AG09309 (cell line): Measurements from ENCODE around the gene HK1.
A peak's percentile ranks its signal among the peaks of the same experiment; 100 is the strongest.

Experiments used
- DNase-seq: peaks from one replicate; pipeline ENCODE4 v3.0.0-alpha.2; 2010; ENCODE audit warnings: low read depth
- H3K4me3 ChIP-seq: 2 replicates; pipeline ENCODE4 v1.5.1; 2011; ENCODE audit warnings: mild to moderate bottlenecking, low read depth, low read length, moderate library complexity; ENCODE audit not compliant: control insufficient read depth
- TF ChIP-seq, protein P1 (sequence below): IDR thresholded peaks from 2 replicates; pipeline ENCODE4 v1.5.1; 2011; ENCODE audit warnings: mild to moderate bottlenecking, low read depth, low read length, inconsistent platforms; ENCODE audit not compliant: insufficient read depth, control insufficient read depth; ENCODE audit errors: missing control alignments

HK1 gene

DNA sequence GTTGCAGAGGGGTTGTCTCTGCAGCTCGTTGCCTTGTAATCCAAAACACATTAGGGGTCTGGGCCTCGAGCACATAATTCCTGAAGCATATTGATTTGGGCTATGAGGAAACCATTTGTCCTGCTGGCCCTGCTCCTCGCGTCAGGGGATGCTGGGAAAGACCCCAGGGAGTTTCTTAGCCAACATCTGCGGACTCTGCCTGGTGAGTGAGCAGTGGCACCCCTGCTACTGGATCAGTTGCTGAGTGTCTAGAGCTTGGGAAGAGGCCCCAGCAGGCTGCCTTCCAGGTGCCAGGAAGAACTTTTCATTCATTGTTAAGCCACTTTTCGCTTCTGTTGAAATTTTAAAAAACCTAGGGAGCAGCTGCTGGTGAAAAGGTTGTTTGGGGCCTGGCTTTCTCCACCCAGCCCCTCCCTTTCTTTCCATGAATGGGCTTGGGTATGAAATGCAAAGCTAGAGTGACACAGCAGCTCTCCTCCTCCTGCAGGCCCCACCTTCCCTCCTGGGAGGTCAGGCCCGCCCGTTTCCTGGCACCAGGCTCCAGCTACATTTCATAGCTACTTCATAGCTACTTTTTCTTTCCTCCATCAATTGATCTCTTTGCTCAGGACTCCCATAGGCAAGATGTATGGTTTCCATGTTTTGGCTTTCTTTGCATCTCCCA is 111.7 kb downstream of the HK1 start:
- no peak overlapping the region for H3K4me3 ChIP-seq
- DNase-seq, result no peak

DNA sequence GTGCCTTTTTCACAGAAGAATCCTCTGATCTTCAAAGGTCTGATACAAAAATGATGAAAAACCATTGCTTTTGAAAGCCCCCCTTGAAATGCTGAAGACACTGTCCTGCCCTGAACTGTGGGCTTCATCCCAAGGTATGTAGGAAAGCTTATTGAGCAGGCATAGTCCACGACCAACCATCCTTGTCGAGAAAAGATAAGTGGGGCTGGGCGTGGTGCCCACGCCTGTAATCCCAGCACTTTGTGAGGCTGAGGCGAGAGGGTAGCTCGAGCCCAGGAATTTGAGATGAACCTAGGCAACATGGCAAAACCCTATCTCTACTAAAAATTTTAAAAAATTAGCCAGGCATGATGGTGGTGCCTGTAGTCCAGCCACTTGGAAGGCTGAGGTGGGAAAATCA is 112.9 kb downstream of the HK1 start:
- TF ChIP-seq, protein P1, sequence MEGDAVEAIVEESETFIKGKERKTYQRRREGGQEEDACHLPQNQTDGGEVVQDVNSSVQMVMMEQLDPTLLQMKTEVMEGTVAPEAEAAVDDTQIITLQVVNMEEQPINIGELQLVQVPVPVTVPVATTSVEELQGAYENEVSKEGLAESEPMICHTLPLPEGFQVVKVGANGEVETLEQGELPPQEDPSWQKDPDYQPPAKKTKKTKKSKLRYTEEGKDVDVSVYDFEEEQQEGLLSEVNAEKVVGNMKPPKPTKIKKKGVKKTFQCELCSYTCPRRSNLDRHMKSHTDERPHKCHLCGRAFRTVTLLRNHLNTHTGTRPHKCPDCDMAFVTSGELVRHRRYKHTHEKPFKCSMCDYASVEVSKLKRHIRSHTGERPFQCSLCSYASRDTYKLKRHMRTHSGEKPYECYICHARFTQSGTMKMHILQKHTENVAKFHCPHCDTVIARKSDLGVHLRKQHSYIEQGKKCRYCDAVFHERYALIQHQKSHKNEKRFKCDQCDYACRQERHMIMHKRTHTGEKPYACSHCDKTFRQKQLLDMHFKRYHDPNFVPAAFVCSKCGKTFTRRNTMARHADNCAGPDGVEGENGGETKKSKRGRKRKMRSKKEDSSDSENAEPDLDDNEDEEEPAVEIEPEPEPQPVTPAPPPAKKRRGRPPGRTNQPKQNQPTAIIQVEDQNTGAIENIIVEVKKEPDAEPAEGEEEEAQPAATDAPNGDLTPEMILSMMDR, result no peak
- no peak for DNase-seq
- H3K4me3 ChIP-seq, result no peak overlapping the region

More for the DNA sequence above, 111.7 kb downstream of the HK1 start:
- TF ChIP-seq, protein P1, result no peak

DNA sequence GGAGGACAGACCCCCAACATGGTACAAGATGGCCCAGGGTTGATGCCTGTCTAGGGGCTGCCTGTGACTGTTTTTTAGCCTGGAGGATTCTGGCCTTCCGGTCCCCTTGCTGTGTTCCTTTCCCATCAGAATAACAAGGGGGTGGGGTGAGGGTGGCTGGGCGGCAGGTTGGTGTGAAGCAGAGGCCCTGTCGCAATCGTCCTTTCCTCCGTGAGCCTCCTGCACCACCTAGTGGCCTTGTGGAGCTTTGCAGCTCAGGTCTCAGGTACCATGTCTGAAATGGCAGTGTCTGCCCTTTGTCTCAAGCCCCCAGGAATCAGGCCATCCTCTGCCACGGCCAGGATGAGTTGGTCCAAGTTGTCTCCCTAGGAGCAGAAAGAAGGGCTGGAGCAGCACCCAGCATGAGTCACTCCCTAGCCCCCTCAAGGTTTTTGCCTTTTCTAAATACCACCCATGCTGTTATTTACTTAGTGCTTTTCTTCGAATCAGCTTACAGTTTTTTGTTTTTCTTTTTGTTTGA is 114.2 kb downstream of the HK1 start:
- TF ChIP-seq, protein P1, result peak; percentile 98
- peak; percentile 20 for DNase-seq
- no peak overlapping the region for H3K4me3 ChIP-seq

DNA sequence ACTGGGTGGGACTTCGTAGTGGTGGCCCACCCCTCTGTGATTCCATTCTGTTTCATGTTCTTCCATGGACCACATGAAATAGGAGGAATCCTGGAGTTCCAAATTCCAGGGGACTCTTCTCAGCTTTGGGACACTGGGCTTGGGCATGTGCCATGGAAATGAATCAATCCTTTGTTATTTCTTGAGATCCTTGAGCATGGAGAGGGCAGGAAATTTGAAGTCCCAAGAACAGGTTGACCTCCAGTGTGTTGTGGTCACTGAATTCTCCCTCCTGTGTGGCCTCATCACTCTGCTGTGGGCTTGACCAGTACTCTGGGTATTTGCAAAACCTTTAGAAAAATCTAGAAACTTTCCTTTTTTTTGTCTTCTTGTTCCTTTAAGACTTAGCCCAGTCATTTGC is 115.7 kb downstream of the HK1 start:
- DNase-seq, result no peak
- no peak overlapping the region for H3K4me3 ChIP-seq
- TF ChIP-seq, protein P1, result no peak

DNA sequence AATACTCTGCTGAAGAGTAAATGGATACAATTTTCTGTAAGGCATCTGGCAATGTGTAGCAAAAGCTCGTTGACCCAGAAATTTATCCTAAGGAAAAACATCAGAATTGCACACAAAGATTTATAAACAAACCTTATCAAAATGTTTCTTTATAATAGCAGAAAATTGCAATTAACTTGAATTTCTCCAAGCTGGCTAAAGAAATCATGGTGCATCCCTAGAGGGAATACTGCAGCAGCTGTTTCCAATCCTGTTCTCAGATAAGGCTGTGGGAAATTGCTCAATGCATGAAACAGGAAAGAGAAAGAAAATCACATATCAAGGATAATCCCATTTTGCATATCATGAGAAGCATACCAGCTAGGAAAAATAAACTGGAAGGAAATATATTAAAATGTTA is 119.7 kb downstream of the HK1 start:
- TF ChIP-seq, protein P1, result no peak
- H3K4me3 ChIP-seq, result no peak overlapping the region
- DNase-seq, result peak; percentile 24

DNA sequence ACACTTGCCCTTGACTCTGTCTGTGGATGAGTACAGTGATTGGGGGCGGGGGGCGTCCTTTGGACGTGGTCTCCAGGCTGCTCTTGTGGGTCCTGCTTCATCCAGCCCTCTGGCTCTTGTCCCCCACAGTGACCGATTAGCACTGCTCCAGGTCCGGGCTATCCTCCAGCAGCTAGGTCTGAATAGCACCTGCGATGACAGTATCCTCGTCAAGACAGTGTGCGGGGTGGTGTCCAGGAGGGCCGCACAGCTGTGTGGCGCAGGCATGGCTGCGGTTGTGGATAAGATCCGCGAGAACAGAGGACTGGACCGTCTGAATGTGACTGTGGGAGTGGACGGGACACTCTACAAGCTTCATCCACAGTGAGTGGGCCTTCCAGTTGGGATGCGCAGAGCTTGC is 120.2 kb downstream of the HK1 start:
- no peak for DNase-seq
- TF ChIP-seq, protein P1, result no peak
- H3K4me3 ChIP-seq, result no peak overlapping the region
